Kidney (tissue), 14 donors: ENCODE measurements around the gene HDGF. TPM values are rescaled to one million over a fixed set of nuclear protein-coding genes. Genes with fewer than 3 reads are reported as not detected.

Experiments used
- DNase-seq, 5 donors: peaks; one replicate each; pipeline ENCODE4 v3.0.0-alpha.2; 2013 to 2020
- FAIRE-seq: peaks from 2 replicates; lab custom pipeline; 2012; peaks lifted over from hg19 to GRCh38; lab: Jason Lieb, UNC
- H3K27ac ChIP-seq, 2 donors: one replicate each; pipeline ENCODE4 v1.7.0; 2013; ENCODE audit warnings: low read depth in 2 of 2, low read length in 2 of 2, inconsistent platforms in 1 of 2
- H3K27me3 ChIP-seq: one replicate; pipeline ENCODE4 v1.7.1; 2013; ENCODE audit warnings: low read length, inconsistent platforms; ENCODE audit not compliant: control insufficient read depth, insufficient read depth
- H3K36me3 ChIP-seq, 3 donors: one replicate each; pipeline versions ENCODE4 v1.7.0 to v1.7.1; 2013; ENCODE audit warnings: low read length in 3 of 3, control low read depth in 1 of 3, inconsistent platforms in 1 of 3; ENCODE audit not compliant: insufficient read depth in 3 of 3, control insufficient read depth in 2 of 3
- H3K4me1 ChIP-seq, 3 donors: one replicate each; pipeline versions ENCODE4 v1.7.0 to v1.7.1; 2013; ENCODE audit warnings: low read length in 3 of 3, inconsistent platforms in 1 of 3, low read depth in 1 of 3; ENCODE audit not compliant: control insufficient read depth in 2 of 3, insufficient read depth in 2 of 3
- H3K4me3 ChIP-seq, 3 donors: one replicate each; pipeline versions ENCODE4 v1.7.0 to v1.8.1; 2013; ENCODE audit warnings: low read length in 3 of 3, control low read depth in 1 of 3, inconsistent platforms in 1 of 3
- H3K9ac ChIP-seq, 3 donors: one replicate each; pipeline versions ENCODE4 v1.7.0 to v1.7.1; 2013; ENCODE audit warnings: low read length in 3 of 3, control low read depth in 1 of 3, inconsistent platforms in 1 of 3
- H3K9me3 ChIP-seq, 3 donors: one replicate each; pipeline versions ENCODE4 v1.7.0 to v1.7.1; 2013; ENCODE audit warnings: low read length in 3 of 3, control low read depth in 1 of 3, inconsistent platforms in 1 of 3; ENCODE audit not compliant: control insufficient read depth in 2 of 3, insufficient read depth in 1 of 3
- intact Hi-C: fragments of 100-400 bp; cut with DNase I; formaldehyde crosslinking; loops from one replicate; pipeline ENCODE4 v1.11.1; 2022
- polyA plus RNA-seq: library from polyadenylated mRNA; stranded (reverse); fragments of 350-450 nt; fragmentation: Illumina TruSeq; extraction: RNeasy Lipid Tissue Mini Kit (QIAGEN cat#74804); gene quantifications from one replicate; pipeline ENCODE4 v1.2.3, GENCODE V29; 2014; ENCODE audit warnings: low read depth, low replicate concordance; ENCODE audit not compliant: insufficient read depth
- total RNA-seq: library from RNA; stranded (reverse); fragmentation: NEBNext Ultra II Directional; extraction: Animal tissue kit (Norgen Biotek cat#: 25700); gene quantifications from one replicate; pipeline ENCODE4 v1.2.1, GENCODE V29; 2021
- TF ChIP-seq, protein P1 (sequence below): IDR thresholded peaks from 3 replicates; pipeline ENCODE4 v1.5.1; 2012; ENCODE audit warnings: mild to moderate bottlenecking, moderate library complexity, borderline replicate concordance; ENCODE audit not compliant: insufficient read depth; ENCODE audit errors: extremely low read depth
- donor health status: control.
- donor health status: control.
- donor health status: control.
- donor health status: control.
- donor health status: control.
- donor health status: DM: yes; HTN: yes; CAD: no.
- donor health status: Normal renal cell carcinoma (clear cell type).

HDGF gene
- total and polyA plus RNA-seq, 2 donors from 2014 or later = 198 to 206 TPM

DNA sequence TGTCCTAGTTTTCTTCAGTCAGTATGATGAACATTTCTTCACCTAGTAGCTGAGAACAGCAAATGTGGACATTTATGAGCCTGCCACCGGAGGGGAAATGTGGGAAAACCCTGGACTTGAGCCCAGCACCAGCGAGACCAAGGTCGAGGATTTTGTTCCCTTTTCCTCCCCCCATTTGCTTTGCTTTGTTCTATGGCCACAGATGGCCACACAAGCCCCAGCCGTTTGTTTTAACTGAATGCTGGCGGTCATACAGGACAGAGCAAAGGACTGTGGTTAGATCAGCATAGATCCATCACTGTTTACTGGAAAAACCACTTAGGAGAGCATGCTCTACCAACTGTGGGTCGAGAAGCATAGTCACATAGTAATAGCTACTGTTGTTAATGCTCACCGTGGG, 44.3 kb upstream of the HDGF start:
- FAIRE-seq (no peak), DNase-seq (no peak)
- Histone ChIP-seq H3K4me1 (no peaks in the 10 kb centered on the region), H3K36me3 (peaks cover 19 to 82% (median 51%) of the 10 kb centered on the region in 3 donors), H3K27ac (no peak overlapping the region), H3K27me3 (no peaks in the 10 kb centered on the region), H3K4me3 (no peak overlapping the region), H3K9me3 (no peaks in the 10 kb centered on the region), H3K9ac (no peak overlapping the region)
- intact Hi-C loops = loop anchor here (10.0 kb wide), 1 partner anchor 59 kb away; the partner anchor contains the start of gene INSRR
- TF ChIP-seq, protein P1, sequence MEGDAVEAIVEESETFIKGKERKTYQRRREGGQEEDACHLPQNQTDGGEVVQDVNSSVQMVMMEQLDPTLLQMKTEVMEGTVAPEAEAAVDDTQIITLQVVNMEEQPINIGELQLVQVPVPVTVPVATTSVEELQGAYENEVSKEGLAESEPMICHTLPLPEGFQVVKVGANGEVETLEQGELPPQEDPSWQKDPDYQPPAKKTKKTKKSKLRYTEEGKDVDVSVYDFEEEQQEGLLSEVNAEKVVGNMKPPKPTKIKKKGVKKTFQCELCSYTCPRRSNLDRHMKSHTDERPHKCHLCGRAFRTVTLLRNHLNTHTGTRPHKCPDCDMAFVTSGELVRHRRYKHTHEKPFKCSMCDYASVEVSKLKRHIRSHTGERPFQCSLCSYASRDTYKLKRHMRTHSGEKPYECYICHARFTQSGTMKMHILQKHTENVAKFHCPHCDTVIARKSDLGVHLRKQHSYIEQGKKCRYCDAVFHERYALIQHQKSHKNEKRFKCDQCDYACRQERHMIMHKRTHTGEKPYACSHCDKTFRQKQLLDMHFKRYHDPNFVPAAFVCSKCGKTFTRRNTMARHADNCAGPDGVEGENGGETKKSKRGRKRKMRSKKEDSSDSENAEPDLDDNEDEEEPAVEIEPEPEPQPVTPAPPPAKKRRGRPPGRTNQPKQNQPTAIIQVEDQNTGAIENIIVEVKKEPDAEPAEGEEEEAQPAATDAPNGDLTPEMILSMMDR = no peak

- Histone ChIP-seq H3K9ac (no peak overlapping the region), H3K27me3 (no peaks in the 10 kb centered on the region), H3K4me3 (no peak overlapping the region), H3K36me3 (peaks cover 19 to 78% (median 47%) of the 10 kb centered on the region in 3 donors), H3K27ac (no peak overlapping the region), H3K4me1 (no peaks in the 10 kb centered on the region), H3K9me3 (no peaks in the 10 kb centered on the region)
- FAIRE-seq = no peak
- TF ChIP-seq, protein P1 = no peak
- intact Hi-C loops = loop anchor here (10.0 kb wide), 1 partner anchor 59 kb away; the partner anchor contains the start of gene INSRR
- DNase-seq = no peak
These were observed 43.9 kb upstream of the HDGF start for GRCh38 chr1:156795374-156795733.

DNA sequence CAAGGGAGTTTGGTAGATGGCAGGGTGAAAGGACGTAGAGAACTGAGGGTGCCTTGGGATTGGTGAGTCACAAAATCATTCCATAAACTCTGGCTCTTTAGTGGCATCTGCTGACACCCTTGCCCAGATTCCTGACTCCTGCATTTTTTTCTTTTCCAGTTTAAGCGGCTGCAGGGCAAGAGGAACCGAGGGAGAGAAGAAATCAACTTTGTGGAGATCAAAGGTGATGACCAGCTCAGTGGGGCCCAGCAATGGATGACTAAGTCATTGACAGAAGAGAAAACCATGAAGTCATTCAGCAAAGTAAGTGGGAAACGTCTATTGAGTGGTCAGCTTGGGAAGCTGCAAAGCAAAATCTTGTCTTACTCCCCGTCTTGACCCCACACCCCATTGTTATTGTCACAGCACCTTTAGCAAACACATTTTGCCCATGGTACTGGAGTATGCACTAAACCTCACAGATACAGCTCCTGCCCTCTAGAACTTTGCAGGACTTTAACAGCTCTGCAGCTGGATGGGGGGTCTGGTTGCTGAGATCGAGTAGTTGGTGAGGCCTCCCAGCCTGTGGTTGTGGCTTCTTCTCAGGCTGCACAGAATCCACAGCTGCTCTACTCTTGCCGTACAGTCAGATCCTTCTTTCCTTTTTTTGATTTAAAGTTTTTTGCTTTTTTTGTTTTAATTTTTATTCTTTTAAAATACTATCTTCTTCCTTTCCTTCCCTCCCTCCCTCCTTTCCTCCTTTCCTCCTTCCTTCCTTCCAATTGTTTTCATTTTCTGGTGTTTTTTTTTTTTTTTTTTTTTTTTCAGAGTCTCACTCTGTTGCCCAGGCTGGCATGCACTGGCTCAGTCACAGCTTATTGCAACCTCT, 43.3 kb upstream of the HDGF start:
- TF ChIP-seq, protein P1 = no peak
- Histone ChIP-seq H3K27me3 (no peaks in the 10 kb centered on the region), H3K27ac (no peak overlapping the region), H3K4me1 (no peaks in the 10 kb centered on the region), H3K9me3 (no peaks in the 10 kb centered on the region), H3K9ac (no peak overlapping the region), H3K4me3 (no peak overlapping the region), H3K36me3 (peaks cover 19 to 75% (median 47%) of the 10 kb centered on the region in 3 donors)
- DNase-seq = no peak
- intact Hi-C loops = loop anchor here (10.0 kb wide), 1 partner anchor 60 kb away; the partner anchor contains the start of gene INSRR
- FAIRE-seq = no peak
